Measurements from ENCODE around the gene CHST11.
"Not testable (repeated sequence)": the region's sequence is repeated elsewhere in the genome, so short reads cannot be mapped to it uniquely, and the experiment has no call there.

The CHST11 gene

DNA sequence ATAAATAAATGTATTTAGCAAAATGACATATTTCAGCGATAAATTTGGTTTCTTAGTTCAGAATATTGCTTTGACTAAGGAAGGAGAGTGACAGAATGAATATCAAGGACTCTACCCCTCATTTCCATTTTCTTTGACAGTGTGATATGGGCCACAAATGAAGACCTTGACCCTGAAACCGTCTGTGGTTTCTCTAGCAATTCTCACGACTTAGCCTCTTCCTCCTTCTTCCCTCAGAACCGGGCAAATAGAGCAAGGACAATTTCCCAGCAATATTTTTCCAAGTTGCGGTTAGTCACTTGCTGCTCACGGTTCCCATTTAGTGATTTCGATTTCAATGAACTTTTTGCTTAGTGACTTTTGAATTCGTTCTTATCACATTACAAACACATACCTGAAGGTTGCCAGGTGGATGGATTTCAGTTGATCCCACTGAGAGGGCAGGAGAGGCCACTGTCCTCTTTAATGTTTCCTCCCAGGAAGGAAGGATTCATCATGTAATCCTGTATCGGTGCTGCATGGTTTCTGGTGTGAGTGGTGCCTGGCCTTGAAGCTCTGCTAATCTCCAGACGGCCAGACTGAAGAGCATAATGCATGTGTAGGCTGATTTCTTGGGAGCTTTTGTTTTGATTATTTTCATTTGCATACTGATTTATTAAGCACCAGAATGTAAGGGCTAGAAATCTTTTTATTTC lies 77.6 kb downstream of the CHST11 start:
- no peak for DNase-seq

DNA sequence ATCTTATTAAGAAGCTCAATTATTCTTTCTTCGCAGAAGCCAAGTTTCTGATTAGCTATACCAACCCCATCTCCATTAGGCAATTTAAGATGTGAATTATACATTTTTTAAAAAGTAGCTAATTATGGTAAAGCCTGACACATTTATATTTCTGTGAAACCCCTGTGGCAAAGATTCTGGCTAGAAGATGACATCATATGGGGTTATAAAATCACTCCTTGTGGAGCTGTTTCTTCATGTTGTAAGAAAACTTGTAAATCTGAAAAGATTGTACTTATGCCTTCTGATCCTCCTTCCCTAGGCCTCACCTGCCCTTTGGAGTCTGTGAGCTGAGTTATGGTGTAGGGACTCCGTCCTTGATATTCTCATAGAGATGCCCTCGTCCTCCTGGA lies 78.1 kb downstream of the CHST11 start:
- no peak for DNase-seq

DNA sequence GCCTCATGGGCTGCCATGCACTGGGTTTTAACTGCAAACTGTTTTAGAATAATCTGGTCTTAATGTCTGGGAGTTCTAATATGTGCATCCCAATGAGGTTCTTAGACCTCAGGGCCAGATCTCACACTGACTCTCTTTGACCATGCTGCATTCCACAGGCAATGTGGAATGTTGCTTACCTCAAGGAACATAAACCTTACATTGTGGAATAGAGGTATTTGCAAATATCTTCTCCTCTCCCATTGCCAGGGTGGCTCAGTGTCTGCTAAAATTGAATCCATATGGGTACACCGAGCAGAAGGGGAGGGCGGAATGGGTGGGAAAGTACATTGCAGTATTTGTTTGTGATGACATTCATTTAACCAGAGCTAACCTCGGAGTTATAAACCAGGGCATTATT lies 78.6 kb downstream of the CHST11 start:
- no peak for DNase-seq

DNA sequence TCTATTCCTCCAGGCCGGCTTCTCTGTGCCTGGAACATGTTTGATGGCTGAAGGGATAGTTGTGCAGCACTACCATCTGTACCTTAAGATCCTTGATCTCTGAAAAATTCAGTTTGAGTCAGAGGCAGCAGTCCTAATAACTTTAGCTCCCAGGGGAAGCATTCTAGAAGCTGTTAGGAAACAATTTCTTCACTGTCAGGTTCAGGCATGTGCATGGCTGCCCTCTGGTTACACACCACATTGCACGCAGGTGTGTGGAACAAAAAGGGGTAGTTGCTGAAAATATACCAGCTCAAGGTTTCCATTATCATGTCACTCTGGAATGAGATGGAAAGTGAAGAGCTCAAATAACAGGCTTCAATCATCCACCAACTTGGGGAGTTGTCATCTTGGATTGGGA lies 80.1 kb downstream of the CHST11 start:
- DNase-seq, result no peak

DNA sequence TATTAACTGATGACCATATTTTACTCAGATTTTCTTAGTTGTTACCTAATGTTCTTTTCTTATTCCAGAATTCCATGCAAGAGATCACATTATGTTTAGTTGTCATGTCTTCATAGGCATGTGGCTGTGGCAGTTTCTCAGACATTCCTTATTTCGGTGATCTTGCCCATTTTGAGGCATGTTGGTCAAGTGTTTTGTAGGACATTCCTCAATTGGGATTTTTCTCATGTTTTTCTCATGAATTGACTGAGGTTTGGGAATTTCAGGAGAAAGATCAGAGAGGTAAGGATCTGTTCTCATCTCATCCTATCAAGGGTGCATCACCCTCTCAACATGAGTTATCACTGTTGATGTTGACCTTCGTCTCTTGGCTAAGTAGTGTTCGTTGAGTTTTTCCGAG lies 81.3 kb downstream of the CHST11 start:
- no peak for DNase-seq

DNA sequence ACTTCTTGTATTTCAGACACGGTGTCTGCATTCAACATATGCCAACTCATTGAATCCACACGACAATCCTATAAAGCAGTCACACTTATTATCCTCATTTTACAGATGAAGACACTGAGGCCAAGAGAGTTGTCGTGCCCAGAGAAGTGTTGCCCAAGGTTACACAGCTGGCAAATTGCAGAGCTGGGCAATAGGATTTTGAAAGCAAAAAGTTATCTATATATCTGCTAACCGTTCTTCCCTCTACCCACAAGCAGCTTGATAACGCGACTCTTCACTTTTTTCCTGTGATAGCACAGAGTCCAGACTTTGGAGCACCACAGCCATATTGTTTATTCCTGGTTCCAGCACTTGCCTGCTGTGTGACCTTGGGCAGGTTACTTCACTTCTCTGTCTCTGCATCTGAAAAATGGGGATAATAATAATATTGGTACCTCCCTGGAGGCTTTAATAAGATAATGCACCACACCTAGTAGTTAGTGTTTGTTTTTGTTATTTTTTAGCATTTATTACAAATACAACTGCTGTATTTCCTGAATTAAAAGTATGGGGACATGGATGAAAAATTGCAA lies 82.2 kb downstream of the CHST11 start:
- DNase-seq, result no peak

DNA sequence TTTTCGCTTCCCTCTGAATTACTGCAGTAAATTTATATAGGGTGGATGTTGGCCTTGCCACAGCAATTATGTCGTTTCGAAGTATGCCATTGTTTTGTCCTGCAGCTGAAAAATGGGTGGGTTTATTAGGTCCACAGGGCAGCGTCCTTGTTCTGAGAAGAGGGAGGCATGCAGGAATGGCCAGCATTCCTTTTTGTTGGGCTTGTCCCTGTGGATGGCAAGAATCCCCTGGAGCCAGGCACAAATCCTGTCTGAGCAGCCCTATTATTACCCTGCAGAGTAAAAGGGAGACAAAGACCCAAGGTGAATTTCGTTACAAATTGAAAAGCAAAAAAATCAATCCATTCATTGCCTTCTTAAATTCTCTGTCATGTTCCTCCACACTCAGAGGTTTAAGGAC lies 88.1 kb downstream of the CHST11 start:
- DNase-seq, result no peak

DNA sequence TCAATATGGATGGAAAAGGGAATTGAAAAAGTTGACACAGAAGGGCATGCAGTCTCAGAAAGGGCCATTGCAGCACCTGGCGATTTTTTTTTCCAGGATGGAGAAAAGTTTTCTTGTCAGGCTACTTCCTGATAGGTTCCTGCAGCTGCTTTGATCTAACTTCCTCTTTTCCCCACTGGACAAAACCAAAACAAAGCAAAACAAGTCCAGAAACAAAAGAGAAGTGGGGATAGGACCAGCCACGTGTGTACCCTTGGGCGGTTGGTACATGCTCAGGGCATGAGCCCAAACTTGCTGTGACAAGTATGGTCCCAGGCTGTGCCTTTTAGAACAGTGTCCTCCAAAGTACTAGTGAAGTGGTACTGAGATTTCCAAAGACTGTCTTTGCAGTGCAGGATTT lies 89.8 kb downstream of the CHST11 start:
- DNase-seq, result no peak

DNA sequence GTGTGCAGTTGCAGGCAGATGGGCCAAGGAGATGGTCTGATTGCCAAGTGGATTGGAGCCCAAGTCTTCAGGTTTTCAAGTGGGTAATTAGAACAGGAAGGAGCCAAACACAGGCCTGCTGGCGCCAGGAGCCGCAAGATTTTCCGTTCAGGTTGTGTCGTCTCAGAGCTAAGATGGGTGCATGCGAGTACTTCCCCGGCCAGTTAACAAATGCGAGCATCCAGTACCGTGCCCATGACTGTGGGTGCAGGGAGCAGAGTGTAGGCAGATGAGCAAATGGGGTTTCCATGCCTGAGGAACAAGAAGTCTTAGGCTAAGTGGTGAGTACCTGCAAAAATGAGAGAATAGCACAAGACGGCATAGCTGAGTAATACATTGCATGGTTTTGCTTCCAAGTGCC lies 90.5 kb downstream of the CHST11 start:
- peak; percentile 75 for DNase-seq

DNA sequence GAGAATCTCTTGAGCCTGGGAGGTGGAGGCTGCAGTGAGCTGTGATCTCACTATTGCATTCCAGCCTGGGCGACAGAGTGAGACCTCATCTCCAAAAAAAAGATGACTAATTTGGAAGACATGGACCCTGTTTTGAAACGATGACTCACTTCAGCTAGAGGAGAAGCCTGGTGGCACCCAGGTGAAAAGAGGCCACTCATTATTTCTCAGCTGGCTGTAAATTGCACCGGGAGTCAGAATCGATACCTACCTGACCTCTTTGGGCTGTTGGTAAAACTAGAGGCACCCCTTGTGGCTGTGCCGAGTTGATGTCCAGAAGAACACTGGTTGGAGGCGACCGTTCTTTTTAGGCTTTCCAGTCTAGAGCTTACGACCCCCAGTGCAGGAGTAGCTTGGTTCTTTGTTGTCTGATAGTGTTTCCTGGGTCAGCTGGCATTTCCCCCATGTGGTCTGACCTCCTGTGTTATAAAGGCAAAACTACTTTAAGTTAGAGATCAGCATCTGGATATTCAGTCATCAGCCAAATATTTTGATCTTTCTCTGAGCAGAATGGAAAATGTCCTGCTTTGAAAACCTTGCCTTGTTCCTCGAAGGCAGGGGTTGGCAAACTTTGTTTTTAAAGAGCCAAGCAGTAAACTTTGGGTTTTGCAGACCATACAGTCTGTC lies 93.2 kb downstream of the CHST11 start:
- no peak for DNase-seq

DNA sequence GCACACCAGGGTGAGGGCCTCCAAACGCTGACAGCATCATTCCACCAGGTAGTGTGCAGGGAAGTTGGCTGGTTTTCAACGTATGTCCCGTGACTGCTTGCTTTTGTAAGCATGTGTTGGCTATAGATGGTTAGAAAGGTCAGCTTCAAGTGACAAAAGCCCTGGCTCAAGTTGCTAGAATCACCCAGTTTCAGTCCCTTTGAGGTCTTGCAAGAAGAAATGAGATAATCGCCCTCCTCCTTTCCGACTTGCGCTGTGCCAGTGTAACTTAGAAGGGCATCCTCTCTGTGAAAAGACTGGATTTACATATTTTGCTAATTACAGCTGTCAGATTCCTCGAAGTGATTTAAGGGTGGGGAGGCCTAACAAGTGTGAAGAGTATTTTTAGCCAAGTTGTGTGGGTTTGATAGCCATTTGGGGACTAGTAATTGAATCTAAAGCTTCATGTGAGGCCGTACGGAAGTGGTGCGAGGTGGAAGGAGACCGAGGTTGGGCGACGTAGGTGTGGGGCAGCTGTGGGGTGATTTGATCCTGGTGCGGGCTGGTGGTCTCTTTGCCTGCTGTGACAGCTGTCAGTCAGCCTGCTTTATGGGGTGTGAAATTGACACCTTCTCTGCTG lies 94.7 kb downstream of the CHST11 start:
- no peak for DNase-seq

DNA sequence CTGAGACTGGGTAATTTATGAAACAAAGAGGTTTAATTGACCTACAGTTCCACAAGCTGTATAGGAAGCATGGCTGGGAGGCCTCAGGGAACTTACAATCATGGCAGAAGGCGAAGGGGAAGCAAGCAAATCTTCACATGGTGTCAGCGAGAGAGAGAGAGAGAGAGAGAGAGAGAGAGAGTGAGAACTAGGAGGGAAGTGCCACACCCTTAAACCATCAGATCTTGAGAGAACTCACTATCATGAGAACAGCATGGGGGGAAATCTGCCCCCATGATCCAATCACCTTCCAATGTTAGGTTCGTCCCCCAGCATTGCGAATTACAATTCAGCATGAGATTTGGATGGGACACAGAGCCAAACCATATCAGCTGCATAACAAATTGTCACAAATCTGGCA lies 96.7 kb downstream of the CHST11 start:
- DNase-seq, result no peak

DNA sequence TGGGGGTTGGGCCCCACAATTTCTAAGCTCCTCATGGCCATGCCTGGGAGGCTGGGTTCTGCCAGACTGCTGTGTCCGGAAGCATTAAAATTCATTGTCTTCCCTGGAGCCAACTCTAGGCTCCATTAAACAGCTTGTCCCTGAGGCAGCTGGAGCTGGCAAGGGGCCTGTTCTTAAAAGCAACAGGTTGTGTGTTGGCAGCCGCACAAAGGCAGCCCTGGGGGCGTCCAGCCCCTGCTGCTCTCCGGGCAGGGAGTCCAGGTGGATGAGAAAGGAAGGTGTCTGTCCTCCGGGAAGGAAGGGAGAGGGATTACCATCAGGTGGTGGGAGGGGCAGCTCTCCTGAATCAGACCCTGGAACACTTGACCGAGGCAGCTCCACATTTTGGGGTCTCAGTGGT lies 98.9 kb downstream of the CHST11 start:
- peak; percentile 51 for DNase-seq

DNA sequence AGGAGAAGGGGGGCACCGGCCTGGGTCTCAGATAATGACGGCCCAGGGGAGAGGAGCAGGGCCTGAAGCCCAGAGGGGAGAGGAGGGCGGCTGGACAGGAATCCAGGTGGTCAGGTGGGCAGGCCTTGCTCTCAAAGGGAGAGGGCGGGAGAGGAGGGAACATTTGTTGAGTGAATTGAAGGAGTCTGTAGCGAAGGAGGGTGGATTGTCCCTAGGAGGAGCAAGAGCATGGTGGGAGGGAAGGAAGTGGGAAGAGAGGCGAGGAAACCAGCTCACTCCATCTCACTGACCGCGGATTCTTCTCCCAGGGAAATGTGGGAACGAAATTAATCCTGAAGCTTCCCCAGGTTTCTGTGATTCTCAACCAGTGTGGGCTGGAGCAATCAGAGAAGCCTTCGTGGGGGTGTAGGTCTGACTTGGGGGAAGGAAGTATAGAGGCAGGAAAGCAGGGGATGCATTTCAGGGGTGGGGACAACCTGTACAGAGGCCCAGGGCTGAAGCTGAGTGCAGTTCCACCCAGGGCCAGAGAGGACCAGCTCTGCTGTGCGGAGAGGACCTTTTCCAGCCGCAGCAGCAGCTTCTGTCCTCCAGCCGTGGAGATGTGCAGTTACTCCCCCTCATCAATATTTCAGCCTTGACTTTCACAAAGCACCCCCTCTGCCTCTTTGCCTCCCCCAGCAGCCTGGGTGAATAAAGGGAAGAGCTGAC lies 100.9 kb downstream of the CHST11 start:
- no peak for DNase-seq

DNA sequence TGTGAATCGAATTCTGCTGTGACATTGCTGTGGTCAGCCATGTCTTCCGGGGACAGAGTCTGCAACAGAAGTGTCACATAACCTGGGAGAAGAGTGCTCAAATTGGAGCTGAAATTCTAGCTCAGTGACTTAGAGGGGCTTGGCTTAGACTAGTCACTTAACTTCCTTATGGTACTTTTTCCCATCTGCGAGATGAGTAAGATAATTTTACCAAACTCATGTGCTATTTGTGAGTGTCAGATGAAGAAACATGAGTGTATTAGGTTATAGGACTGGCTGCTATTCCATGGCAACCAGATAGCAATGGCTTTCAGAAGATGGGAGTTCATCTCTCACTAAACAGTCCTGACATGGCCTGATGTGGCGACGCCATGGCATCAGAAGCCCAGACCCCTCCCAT lies 104.1 kb downstream of the CHST11 start:
- no peak for DNase-seq

DNA sequence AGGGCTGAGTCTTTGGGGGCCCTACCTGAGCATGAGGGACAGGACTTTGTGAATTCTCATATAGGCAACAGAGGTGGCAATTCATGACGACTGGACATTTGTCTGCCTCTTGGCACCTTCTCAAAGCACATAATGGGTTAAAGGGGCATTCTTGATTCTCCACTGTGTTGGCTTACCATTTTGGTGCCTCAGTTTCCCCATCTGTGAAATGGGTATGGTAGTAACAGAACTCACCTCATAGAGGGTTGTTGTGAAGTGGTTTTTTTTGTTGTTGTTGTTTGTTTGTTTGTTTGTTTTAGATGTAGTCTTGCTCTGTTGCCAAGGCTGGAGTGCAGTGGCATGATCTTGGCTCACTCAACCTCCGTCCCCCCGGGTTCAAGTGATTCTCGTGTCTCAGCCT lies 106.0 kb downstream of the CHST11 start:
- DNase-seq, result no peak

DNA sequence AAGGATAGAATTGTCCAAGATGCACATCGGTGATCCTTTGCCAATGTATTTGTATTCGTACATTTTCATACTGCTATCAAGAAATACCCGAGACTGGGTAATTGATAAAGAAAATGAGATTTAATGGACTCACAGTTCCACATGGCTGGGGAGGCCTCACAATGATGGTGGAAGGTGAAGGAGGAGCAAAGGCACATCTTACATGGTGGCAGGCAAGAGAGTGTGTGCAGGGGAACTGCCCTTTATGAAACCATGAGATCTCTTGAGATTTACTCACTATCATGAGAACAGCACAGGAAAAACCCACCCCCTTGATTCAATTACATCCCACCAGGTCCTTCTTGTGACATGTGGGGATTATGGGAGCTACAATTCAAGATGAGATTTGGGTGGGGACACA lies 107.9 kb downstream of the CHST11 start:
- DNase-seq, result not testable (repeated sequence)

DNA sequence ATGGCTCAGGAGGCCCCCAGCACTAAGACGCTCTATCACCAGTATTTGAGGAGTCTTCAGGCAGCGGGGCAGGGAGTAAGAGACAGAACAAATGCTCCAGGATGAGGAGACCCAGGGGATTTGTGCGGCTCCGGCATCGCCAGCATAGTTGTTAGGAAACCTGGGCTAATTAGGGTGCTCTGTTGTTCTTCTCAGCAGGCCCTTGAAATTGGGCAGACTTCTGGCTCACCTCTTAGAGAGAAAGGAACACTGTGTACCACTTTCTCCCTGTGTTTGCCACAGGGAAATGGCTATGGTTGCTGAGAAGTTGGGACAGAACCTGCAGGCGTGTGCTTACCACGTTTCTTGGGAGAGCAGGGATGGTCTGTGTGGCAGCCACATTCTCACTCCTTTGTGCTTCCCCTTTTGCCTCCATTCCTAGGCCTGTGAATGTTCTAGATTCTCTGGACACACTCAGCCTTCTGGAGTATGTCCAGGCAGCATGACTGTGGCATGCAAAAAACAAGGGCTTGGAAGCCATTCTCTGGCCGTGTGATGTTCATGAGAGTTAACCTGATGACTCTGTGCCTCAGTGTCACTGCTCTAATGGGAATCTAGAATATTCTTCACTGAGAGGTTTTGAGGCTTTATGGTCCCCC lies 109.0 kb downstream of the CHST11 start:
- no peak for DNase-seq

DNA sequence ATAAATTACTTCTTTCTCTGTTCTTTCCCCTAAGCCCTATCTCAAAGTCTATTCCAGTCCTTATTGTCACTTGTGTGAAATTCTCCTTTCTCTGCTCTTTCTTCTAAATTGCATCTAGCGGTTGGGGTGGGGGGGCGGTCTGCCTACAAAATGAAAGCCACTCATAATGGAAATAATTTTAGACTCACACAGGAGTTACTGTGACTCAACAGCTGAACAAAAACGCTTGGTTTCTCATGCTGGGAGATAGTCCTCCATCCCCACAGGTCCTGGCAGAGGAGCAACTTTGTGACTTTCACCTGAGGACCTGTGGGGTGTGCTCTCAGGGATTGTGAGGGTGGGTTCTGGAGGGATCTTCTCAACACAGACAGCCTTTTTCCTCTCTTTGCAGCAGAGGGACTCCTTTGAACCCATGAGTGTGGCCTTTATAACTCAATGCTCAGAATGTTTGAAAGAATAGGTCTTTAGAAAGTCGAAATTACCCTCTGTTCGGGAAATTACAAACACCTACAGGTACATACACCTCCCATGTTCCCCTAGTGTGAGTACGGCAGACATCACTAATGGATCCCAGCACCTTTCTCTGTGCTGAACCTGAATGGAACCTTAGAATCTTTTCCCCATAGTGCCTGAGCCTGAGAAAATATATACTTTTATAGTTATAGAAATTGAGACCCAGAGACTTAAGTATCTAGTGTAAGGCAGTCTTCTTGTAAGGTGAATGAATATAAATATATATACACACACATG lies 109.7 kb downstream of the CHST11 start:
- no peak for DNase-seq

DNA sequence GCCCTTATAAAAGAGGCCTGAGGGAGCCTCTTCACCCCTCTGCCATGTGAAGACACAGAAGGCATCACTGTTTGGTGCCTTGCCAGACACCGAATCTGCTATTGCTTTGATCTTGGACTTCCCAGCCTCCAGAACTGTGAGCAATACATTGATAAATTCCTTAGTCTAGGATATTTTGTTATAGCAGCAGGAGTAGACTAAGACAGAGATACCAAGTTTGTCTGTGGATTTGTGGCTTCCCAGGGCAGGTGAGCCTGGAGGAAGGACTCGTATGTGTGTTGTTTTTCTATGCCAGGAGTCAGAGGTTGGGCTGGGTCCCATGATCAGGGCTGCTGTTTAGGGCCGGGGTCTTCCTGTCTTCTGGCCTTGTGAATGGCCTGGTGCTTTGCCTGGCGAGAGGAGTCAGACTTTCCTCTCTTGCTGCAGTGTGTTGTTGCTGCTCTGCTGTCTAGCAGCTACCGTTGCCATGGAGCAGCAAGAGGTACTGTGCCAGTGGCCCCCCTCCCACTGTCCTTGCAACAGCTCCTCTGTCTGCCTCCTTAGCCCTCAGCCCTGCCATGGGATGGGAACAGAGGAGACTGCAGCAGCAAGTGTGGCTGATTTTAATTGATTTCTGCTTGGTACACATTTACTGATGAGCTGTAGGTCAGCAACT lies 111.2 kb downstream of the CHST11 start:
- no peak for DNase-seq

DNA sequence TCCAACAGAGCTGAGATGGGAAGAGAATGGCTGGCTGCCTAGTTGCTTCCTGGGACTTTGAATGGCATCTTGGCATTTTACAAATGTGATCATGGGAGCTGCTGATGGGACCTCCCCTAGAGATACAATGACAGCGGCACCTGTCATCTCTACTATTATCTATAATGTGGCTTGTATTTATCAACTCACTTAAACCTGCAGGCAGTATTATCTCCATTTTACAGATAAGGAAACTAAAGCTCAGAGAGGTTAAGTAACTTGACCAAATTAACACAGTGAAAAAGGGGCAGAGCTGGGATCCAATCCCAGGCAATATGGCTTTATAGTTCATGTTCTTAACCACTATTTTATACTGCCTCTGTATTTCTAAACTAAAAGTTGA lies 111.7 kb downstream of the CHST11 start:
- no peak for DNase-seq

DNA sequence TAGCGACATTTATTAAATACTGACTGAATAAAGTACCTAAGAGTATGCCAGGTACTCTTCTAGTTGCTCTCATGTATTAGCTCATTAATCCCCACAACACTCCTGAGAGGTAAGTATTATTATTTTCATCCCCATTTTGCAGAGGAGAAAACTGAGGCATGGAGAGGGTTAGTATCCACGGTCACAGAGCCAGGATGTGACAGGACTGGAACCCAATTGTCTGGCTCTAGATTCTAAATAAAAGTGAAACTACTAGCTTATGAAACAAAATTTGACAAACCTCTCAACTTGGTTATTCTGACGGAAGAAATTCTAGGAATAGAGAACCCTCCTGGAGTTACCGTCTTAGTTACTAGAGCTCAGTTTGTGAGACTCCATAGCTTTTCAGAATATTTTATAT lies 112.2 kb downstream of the CHST11 start:
- DNase-seq, result no peak

Data from DMS 273 treated with DMSO at 0.1 percent for 48 hours (cell line).